ENCODE data around the gene MYO5C.

DNA sequence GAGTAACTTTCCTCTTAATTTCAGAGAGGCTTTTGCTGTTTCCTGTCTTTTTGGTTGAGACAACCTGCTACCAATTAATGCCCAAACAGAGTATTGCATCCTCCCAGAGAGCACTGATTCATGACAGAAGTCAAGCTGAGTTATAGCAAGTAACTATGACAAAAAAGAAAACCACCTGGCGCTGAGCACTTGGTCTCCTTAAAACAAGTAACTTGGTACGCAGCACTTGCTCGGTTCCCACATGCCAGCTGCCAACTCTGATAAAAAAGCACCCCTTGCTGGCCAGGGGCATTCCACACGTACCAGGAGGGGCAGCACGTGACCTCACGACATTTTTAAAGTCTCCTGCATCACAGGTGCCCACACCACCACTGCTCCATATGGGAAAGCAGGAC is 13.5 kb upstream of the MYO5C start:
- no peak for TF ChIP-seq CTCF (IDR thresholded peaks at IDR 0.05)
- no peak for TF ChIP-seq EZH2phosphoT487 (IDR thresholded peaks at IDR 0.05)
- TF ChIP-seq EZH2 (IDR thresholded peaks at IDR 0.05), result no peak

Data from neural progenitor cell (in vitro differentiated cells).